Heart right ventricle (tissue), 16 donors: Measurements from ENCODE around the gene NTN3. TPM values are rescaled to one million over a fixed set of nuclear protein-coding genes. Genes with fewer than 3 reads are reported as not detected.

Experiments used
- ATAC-seq, 8 donors: fragments of 200-7000 bp; cut with Tn5 transposase; one replicate each; pipeline ENCODE4 v1.9.1; 2020; ENCODE audit warnings: mild to moderate bottlenecking in 8 of 8, moderate library complexity in 8 of 8, moderate number of reproducible peaks in 1 of 8
- DNase-seq, 2 donors: peaks; one replicate each; pipeline ENCODE4 v3.0.0-alpha.2; 2020
- H3K27ac ChIP-seq, 10 donors: fragments of 200-600 bp; sonication (generic) in 2 of 10; one replicate each; pipeline versions ENCODE4 v1.5.0 to v1.8.0; 2020 to 2022; ENCODE audit warnings: mild to moderate bottlenecking in 3 of 10
- H3K27me3 ChIP-seq, 7 donors: fragments of 200-600 bp; one replicate each; pipeline ENCODE4 v1.8.0; 2021 to 2022; ENCODE audit warnings: mild to moderate bottlenecking in 2 of 7
- H3K36me3 ChIP-seq, 9 donors: fragments of 200-600 bp; sonication (generic) in 1 of 9; one replicate each; pipeline versions ENCODE4 v1.5.0 to v1.8.0; 2020 to 2022; ENCODE audit warnings: mild to moderate bottlenecking in 2 of 9
- H3K4me1 ChIP-seq, 9 donors: fragments of 200-600 bp; sonication (generic) in 1 of 9; one replicate each; pipeline versions ENCODE4 v1.5.0 to v1.8.0; 2020 to 2022; ENCODE audit warnings: mild to moderate bottlenecking in 4 of 9
- H3K4me3 ChIP-seq, 10 donors: fragments of 200-600 bp; sonication (generic) in 2 of 10; one replicate each; pipeline versions ENCODE4 v1.5.0 to v1.8.0; 2020 to 2022; ENCODE audit warnings: mild to moderate bottlenecking in 7 of 10, moderate library complexity in 2 of 10
- H3K9me3 ChIP-seq, 11 donors: fragments of 200-600 bp in 10 of 11; sonication (generic) in 2 of 11; one replicate each; pipeline versions ENCODE4 v1.5.0 to v1.8.0; 2013 to 2022; ENCODE audit warnings: mild to moderate bottlenecking in 2 of 11, control low read depth in 1 of 11, moderate library complexity in 1 of 11
- WGBS, 2 donors: extraction: QIAGEN DNeasy Blood & Tissue Kit; methylation state at CpG; one replicate each; pipeline ENCODE4 v1.1.7; 2013; ENCODE audit warnings: inconsistent platforms in 1 of 2; 5-methylcytosine and 5-hydroxymethylcytosine counted together
- intact Hi-C, 10 donors: fragments of 100-400 bp; cut with DNase I; formaldehyde crosslinking; loops; one replicate each; pipeline versions ENCODE4 v1.11.1 to v1.14.2; 2022
- polyA plus RNA-seq, 2 donors: library from polyadenylated mRNA; stranded (reverse); fragments of 200-250 nt; gene quantifications; one replicate each; pipeline ENCODE4 v1.2.3, GENCODE V29; 2013
- total RNA-seq, 10 donors: library from RNA; stranded (reverse); fragmentation: NEBNext Ultra II Directional in 3 of 10; extraction: Animal tissue kit (Norgen Biotek cat#: 25700) in 3 of 10; gene quantifications; one replicate each; pipeline versions ENCODE4 v1.2.1 to v1.2.4, GENCODE V29; 2021 to 2023
- TF ChIP-seq, protein P1 (sequence below), 9 donors: fragments of 200-600 bp; sonication (generic) in 2 of 9; IDR thresholded peaks; one replicate each; pipeline versions ENCODE4 v1.5.0 to v1.8.0; 2021 to 2022; ENCODE audit warnings: antibody characterized with exemption in 9 of 9, mild to moderate bottlenecking in 5 of 9, moderate library complexity in 1 of 9
- donor health status: Arrhythmogenic right ventricular cardiomyopathy.
- donor health status: ischemic (EF 13 %, LVEDD 7.1; RV severe dilation, severe dysfunction).
- donor health status: healthy with polysubstance abuse.
- donor health status: DM: no; HTN: yes; CAD: no.
- donor health status: DM: no; HTN: no; CAD: no.
- donor health status: ischemic (EF 25% LVEDD 6.9; RV normal size, moderate dysfunction).
- donor health status: ischemic (EF 25% LVEDD 5.7; RV mildly dilated, moderate dysfunction).
- donor health status: healthy.
- donor health status: DM: yes; HTN: yes; CAD: no.
- donor health status: Ischemic cardiomyopathy.
- donor health status: ischemic (EF 35%, LVEDD 5.7; RV mildly dilated, moderate dysfunction).
- donor health status: nonischemic (EF 11% LVEDD 7.7; RV severe dilation, severe dysfunction).
- donor health status: DM: yes; HTN: yes; CAD: no.
- donor health status: PGD.
- donor health status: ischemic (EF 29% LVEDD 5.4; RV normal size, mild dysfunction).
- donor health status: nonischemic (EF 23%, LVEDD 6.1; RV moderate dilation, normal function).

The NTN3 gene
- total and polyA plus RNA-seq, 12 donors, result 0.12 to 0.18 (median 0.17) TPM; not detected in 9

DNA sequence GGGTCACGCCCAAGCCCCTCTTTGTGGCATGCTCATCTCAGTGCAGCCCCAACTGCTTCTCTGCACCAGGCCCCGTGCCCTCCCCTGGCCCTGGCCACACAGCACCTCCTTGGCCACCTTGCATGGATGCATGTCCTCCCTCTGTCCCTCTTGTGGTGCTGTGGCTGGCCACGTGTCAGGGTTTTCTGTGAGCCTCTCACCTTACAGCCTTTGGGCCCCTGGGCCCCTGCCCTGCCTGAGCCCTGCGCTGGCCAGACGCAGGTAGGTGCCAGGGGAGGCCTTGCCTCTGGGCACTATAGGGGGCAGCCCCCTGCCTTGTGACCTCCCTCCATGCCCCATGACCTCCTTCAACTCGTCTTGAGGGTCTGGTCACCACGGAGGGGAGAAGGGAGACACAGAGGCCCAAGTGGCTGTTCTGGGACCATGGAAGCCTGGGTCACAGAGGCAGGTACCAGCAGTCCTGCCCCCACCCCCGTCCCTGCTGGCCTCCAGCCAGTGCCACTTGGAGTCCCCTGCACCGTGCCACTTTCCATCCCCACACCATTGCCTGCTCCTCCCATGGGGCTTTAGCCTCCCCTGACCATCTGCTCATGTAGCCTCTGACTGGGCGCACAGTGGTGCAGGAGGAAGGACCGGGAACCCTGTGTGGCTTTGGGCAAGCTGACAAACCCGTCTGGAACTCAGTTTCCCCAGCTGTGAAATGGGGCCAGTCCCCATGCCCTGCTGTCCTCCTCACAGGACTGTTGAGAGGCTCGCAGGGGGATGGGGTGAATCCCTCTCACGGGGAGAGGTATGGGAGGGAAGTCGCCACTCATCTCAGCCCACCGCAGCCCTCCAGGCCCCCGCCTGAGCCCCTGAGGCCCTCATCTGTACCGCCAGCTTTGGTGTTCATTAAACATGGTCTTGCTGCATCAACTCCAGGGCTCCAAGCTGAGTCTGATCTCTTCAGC is 31.1 kb downstream of the NTN3 start:
- peak overlapping the region in 4 of 10 donors; percentile 14 to 30 (median 20) for H3K27ac ChIP-seq
- no peaks in the 10 kb centered on the region for H3K27me3 ChIP-seq
- ATAC-seq (peak in 1 of 8 donors; percentile 14), DNase-seq (no peak)
- H3K4me1 ChIP-seq, result peaks cover 25 to 54% (median 41%) of the 10 kb centered on the region in 9 donors
- TF ChIP-seq, protein P1, sequence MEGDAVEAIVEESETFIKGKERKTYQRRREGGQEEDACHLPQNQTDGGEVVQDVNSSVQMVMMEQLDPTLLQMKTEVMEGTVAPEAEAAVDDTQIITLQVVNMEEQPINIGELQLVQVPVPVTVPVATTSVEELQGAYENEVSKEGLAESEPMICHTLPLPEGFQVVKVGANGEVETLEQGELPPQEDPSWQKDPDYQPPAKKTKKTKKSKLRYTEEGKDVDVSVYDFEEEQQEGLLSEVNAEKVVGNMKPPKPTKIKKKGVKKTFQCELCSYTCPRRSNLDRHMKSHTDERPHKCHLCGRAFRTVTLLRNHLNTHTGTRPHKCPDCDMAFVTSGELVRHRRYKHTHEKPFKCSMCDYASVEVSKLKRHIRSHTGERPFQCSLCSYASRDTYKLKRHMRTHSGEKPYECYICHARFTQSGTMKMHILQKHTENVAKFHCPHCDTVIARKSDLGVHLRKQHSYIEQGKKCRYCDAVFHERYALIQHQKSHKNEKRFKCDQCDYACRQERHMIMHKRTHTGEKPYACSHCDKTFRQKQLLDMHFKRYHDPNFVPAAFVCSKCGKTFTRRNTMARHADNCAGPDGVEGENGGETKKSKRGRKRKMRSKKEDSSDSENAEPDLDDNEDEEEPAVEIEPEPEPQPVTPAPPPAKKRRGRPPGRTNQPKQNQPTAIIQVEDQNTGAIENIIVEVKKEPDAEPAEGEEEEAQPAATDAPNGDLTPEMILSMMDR (IDR thresholded peaks at IDR 0.05), result no peak
- 71 to 79% methylated on average over 18 of the region's 18 CpGs for WGBS, 2 donors
- peaks cover 0 to 14% (median 0%) of the 10 kb centered on the region in 9 donors for H3K36me3 ChIP-seq
- H3K4me3 ChIP-seq, result no peak overlapping the region
- H3K9me3 ChIP-seq, result no peaks in the 10 kb centered on the region
- intact Hi-C loops, result loop anchor here in 7 of 10 donors (1.0 to 10.0 kb wide), 11 partner anchors 45 to 347 kb away; partner anchors contain the start of genes ABCA3 (in 3 of the 7), CCNF (in 3 of the 7), CASKIN1 (in 1 of the 7) and ECI1 (in 1 of the 7)

DNA sequence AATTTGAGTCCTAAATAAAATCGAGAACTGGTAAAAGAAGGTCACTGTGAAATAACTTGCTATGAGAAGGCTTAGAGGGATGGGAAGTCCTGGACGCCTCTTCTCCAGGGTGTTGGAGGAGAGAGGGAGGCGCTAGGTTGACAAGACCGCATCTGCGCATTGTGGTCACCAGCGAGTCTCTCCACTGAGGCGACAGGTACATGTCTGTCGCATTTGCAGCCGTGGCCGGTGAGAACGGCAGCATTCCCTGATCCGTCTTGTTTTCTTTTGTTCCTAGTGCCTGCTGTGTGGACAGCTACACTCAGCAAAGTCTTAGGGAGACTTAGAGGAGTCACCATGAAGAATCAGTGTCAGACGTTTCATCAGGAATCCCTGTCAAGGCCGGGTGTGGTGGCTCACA is 34.6 kb downstream of the NTN3 start:
- ATAC-seq (no peak), DNase-seq (no peak)
- H3K4me1 ChIP-seq, result peaks cover 8 to 61% (median 17%) of the 10 kb centered on the region in 9 donors

DNA sequence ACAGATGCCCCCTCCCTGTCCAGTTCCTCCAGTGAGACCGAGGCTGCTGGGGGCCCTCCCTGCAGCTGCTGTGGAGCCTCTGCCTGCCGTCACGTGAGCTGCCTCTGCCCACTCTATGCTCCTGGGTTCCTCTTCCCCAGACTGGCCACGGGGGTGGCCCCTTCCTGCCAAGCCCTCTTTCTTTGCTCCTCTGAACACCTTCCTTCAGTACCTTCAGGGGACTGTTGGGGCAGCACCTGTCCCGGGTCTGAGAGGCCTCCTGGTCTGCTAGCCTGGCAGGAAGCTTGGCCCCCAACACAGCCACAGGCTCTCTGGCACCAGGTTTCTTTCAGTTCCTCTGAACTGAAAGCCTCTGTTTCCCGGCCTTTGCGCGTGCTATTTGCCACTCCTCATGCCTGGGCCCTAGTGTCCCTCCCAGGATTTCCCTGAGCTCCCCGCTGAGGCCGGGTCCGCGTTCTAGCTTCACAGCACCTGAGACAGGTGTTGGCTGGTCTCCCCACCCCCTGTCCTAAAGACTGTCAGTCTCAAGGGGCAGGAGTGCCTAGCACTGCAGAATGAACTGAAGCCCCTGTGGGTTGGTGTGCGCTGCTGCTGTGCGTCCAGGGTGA is 36.1 kb downstream of the NTN3 start:
- Histone ChIP-seq H3K4me3 (no peak overlapping the region), H3K4me1 (peaks cover 0 to 61% (median 6%) of the 10 kb centered on the region in 9 donors), H3K27ac (peak overlapping the region in 6 of 10 donors; percentile 5 to 88 (median 34)), H3K27me3 (no peaks in the 10 kb centered on the region), H3K9me3 (no peaks in the 10 kb centered on the region), H3K36me3 (no peaks in the 10 kb centered on the region)
- TF ChIP-seq, protein P1 (IDR thresholded peaks at IDR 0.05), result no peak
- DNase-seq (no peak), ATAC-seq (peak; percentile 3 to 69 (median 35))
- 87 to 88% methylated on average over 14 of the region's 14 CpGs for WGBS, 2 donors
- intact Hi-C loops, result loop anchor here in 3 of 10 donors (10.0 kb wide), 4 partner anchors 72 to 352 kb away; partner anchors contain the start of genes CASKIN1 (in 1 of the 3), CCNF (in 1 of the 3) and TRAF7 (in 1 of the 3)

More for the DNA sequence above, 34.6 kb downstream of the NTN3 start:
- TF ChIP-seq, protein P1 (IDR thresholded peaks at IDR 0.05), result no peak
- 86 to 89% methylated on average over 14 of the region's 14 CpGs for WGBS, 2 donors
- no peaks in the 10 kb centered on the region for H3K9me3 ChIP-seq
- H3K4me3 ChIP-seq, result no peak overlapping the region
- H3K27me3 ChIP-seq, result no peaks in the 10 kb centered on the region
- no peak overlapping the region for H3K27ac ChIP-seq
- intact Hi-C loops, result loop anchor here in 3 of 10 donors (10.0 kb wide), 4 partner anchors 71 to 351 kb away; partner anchors contain the start of genes CASKIN1 (in 1 of the 3), CCNF (in 1 of the 3) and TRAF7 (in 1 of the 3)
- H3K36me3 ChIP-seq, result no peaks in the 10 kb centered on the region

DNA sequence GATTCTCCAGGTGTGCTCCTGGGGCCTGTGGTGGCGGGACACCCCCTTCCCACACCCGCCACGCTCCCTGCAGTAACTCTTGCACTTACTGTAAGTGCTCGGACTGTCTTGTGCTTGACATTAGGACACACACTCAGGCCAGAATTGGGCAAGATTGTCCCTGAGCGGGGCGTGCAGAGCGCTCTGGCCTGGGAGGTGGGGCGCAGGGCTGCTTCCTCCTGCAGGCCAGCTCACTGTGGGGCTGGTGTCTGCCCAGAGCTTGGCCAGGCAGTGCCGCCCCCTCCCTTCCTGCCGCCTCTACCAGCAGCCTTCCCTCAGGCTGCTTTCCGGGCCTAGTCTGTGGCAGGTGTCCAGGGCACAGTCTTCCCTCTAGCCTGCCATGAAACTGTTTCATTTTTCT is 36.6 kb downstream of the NTN3 start:
- DNase-seq, result peak in 1 of 2 donors; percentile 57
- intact Hi-C loops, result loop anchor here in 3 of 10 donors (10.0 kb wide), 4 partner anchors 73 to 353 kb away; partner anchors contain the start of genes CASKIN1 (in 1 of the 3), CCNF (in 1 of the 3) and TRAF7 (in 1 of the 3)
- 86 to 89% methylated on average over 11 of the region's 11 CpGs for WGBS, 2 donors

More for the DNA sequence above, 36.6 kb downstream of the NTN3 start:
- Histone ChIP-seq H3K4me3 (no peak overlapping the region), H3K9me3 (no peaks in the 10 kb centered on the region), H3K36me3 (no peaks in the 10 kb centered on the region), H3K4me1 (peaks cover 0 to 63% (median 7%) of the 10 kb centered on the region in 9 donors), H3K27ac (peak overlapping the region in 6 of 10 donors; percentile 5 to 88 (median 34)), H3K27me3 (no peaks in the 10 kb centered on the region)
- peak; percentile 23 to 69 (median 33) for ATAC-seq
- TF ChIP-seq, protein P1 (IDR thresholded peaks at IDR 0.05), result no peak
